IPS-20b (cell line): ENCODE measurements around the gene TF.

Experiments used
- H3K27ac ChIP-seq: one replicate; pipeline ENCODE4 v1.5.1; 2013; ENCODE audit warnings: low read length
- H3K27me3 ChIP-seq: 2 replicates; pipeline ENCODE4 v1.6.1; 2013; ENCODE audit warnings: mild to moderate bottlenecking, low read length, inconsistent platforms; ENCODE audit not compliant: insufficient read depth
- H3K36me3 ChIP-seq: 2 replicates; pipeline ENCODE4 v1.6.1; 2013; ENCODE audit warnings: low read depth, mild to moderate bottlenecking, inconsistent platforms, low read length, moderate library complexity; ENCODE audit not compliant: insufficient read depth
- H3K4me1 ChIP-seq: 2 replicates; pipeline ENCODE4 v1.6.1; 2013; ENCODE audit warnings: mild to moderate bottlenecking, control low read depth, inconsistent platforms, low read length, moderate library complexity; ENCODE audit not compliant: insufficient read depth
- H3K4me3 ChIP-seq: 2 replicates; pipeline ENCODE4 v1.5.1; 2013; ENCODE audit warnings: mild to moderate bottlenecking, low read length, inconsistent platforms
- H3K9ac ChIP-seq: 2 replicates; pipeline ENCODE4 v1.6.1; 2013; ENCODE audit warnings: low read depth, mild to moderate bottlenecking, inconsistent platforms, low read length, moderate library complexity
- H3K9me3 ChIP-seq: 2 replicates; pipeline ENCODE4 v1.6.1; 2013; ENCODE audit warnings: mild to moderate bottlenecking, low read depth, low read length, inconsistent platforms; ENCODE audit not compliant: insufficient read depth

Gene TF

GRCh38 chr3:133834621-133835417 is 88.6 kb downstream of the TF start:
- H3K9me3 ChIP-seq: no peaks in the 10 kb centered on the region
- H3K4me1 ChIP-seq: no peaks in the 10 kb centered on the region
- no peak overlapping the region for H3K9ac ChIP-seq
- no peaks in the 10 kb centered on the region for H3K27me3 ChIP-seq
- no peak overlapping the region for H3K4me3 ChIP-seq
- no peak overlapping the region for H3K27ac ChIP-seq
- H3K36me3 ChIP-seq: no peaks in the 10 kb centered on the region

- Histone ChIP-seq H3K4me3 (no peak overlapping the region), H3K27ac (no peak overlapping the region), H3K27me3 (no peaks in the 10 kb centered on the region), H3K9ac (no peak overlapping the region), H3K4me1 (no peaks in the 10 kb centered on the region), H3K36me3 (no peaks in the 10 kb centered on the region), H3K9me3 (no peaks in the 10 kb centered on the region)
Measured at GRCh38 chr3:133835418-133835743, 89.2 kb downstream of the TF start.

GRCh38 chr3:133835961-133836360 is 89.8 kb downstream of the TF start:
- Histone ChIP-seq H3K4me3 (no peak overlapping the region), H3K27ac (no peak overlapping the region), H3K27me3 (no peaks in the 10 kb centered on the region), H3K4me1 (no peaks in the 10 kb centered on the region), H3K36me3 (no peaks in the 10 kb centered on the region), H3K9ac (no peak overlapping the region), H3K9me3 (no peaks in the 10 kb centered on the region)

- H3K27ac ChIP-seq: no peak overlapping the region
- no peak overlapping the region for H3K9ac ChIP-seq
- H3K27me3 ChIP-seq: no peaks in the 10 kb centered on the region
- H3K9me3 ChIP-seq: no peaks in the 10 kb centered on the region
- no peaks in the 10 kb centered on the region for H3K36me3 ChIP-seq
- no peak overlapping the region for H3K4me3 ChIP-seq
- no peaks in the 10 kb centered on the region for H3K4me1 ChIP-seq
Measured at GRCh38 chr3:133836497-133837158, 90.4 kb downstream of the TF start.

- Histone ChIP-seq H3K4me1 (no peaks in the 10 kb centered on the region), H3K36me3 (no peaks in the 10 kb centered on the region), H3K9me3 (no peaks in the 10 kb centered on the region), H3K9ac (no peak overlapping the region), H3K4me3 (no peak overlapping the region), H3K27ac (no peak overlapping the region), H3K27me3 (no peaks in the 10 kb centered on the region)
Measured at GRCh38 chr3:133837487-133838295, 91.5 kb downstream of the TF start.

GRCh38 chr3:133838296-133838789 is 92.2 kb downstream of the TF start:
- no peak overlapping the region for H3K4me3 ChIP-seq
- H3K36me3 ChIP-seq: no peaks in the 10 kb centered on the region
- H3K4me1 ChIP-seq: no peaks in the 10 kb centered on the region
- no peak overlapping the region for H3K9ac ChIP-seq
- no peaks in the 10 kb centered on the region for H3K27me3 ChIP-seq
- no peaks in the 10 kb centered on the region for H3K9me3 ChIP-seq
- H3K27ac ChIP-seq: no peak overlapping the region

DNA sequence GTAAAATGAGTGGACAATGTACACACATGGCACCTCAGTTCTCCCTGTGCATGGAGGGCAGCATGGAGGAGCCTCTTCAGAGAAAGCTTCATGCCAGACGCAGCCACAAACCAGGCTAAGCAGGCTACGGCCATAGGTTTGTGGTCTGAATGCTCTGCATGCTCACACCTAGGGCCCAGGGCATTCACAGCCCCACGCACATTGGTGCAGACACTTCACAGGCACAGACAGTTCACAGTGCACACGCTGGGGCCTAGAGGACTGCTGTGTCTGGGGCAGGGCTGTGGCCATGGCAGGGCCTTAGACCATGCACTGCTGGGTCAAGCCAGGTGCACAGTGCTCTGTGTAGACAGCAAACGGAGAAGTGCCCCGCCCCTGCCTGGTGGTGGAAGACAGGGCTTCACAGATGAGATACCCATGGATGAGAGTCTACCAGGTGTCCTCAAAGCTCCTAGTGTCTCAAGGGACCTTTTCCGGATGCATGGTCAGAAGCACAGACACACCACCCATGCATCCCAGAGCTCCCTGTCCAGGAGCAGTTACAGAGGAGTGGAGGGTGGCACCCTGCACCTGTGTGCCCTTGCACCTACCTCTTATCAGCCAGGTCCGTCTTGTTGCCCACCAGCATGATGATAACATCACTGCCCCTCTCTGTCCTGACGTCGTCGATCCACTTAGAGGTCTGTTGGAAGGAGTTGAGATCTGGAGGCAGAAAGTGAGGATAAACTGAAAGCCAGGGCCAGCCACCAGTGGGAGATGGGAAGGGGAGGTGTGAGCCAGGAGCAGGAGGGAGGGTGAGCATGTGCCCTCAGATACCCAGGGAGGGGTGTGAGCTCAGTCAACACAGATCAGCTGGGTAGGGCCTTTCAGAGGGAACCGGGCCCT is 93.0 kb downstream of the TF start:
- H3K4me3 ChIP-seq: no peak overlapping the region
- H3K9ac ChIP-seq: no peak overlapping the region
- no peaks in the 10 kb centered on the region for H3K4me1 ChIP-seq
- no peaks in the 10 kb centered on the region for H3K27me3 ChIP-seq
- H3K9me3 ChIP-seq: no peaks in the 10 kb centered on the region
- no peaks in the 10 kb centered on the region for H3K36me3 ChIP-seq
- H3K27ac ChIP-seq: no peak overlapping the region

DNA sequence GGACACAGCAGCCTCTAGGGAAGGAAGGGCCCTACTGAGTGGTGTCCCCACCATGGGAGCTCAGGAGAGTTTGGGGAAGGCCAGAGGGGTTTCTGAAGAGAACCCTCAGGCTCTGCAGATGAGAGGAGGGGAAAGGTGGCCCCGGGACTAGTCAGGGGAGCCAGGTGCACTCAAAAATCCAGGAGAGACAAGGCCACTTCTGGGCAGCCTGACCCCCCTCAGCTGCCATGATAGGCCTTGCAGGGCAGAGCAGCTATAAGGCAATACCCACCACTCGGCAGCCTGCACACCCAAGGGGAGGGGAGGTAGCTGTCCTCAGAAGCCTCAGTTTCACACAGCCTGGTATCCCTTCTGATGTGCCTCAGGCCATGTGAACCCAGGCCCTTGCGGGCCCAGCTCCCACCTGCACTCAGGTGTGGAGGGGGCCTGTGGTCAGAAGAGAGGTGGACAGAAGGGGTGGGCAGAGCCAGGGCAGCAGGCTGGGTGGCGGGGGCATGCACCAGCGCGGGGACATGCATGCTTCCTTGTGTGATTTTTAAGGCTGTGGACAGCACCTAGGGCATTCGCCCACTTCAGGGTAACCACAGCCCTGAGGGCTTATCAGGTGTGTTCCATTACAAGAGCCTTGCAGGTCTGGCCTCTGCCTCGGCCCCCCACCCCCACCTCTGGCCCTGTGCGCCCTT is 94.0 kb downstream of the TF start:
- no peaks in the 10 kb centered on the region for H3K27me3 ChIP-seq
- H3K4me1 ChIP-seq: no peaks in the 10 kb centered on the region
- no peak overlapping the region for H3K27ac ChIP-seq
- H3K9ac ChIP-seq: no peak overlapping the region
- no peaks in the 10 kb centered on the region for H3K36me3 ChIP-seq
- no peaks in the 10 kb centered on the region for H3K9me3 ChIP-seq
- no peak overlapping the region for H3K4me3 ChIP-seq

DNA sequence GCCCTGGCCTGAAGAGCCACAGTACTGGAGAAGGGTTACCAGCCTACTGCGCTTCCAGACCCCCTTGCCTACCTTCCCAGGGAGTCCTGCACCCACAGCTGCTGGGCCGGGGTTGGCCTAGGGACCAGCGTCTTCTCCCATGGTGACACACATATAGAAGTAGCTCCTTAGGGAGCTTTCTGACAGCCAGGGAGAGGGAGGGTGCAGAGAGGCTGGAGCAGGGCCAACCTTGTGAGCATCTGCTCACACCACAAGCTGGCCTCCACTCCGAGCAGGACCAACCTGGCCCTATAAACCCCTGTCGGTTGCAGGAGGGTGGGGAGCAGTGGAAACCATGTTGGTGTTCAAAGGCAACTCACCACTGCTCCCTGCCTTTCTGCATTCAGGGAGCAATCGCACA is 94.6 kb downstream of the TF start:
- Histone ChIP-seq H3K9me3 (no peaks in the 10 kb centered on the region), H3K27ac (no peak overlapping the region), H3K36me3 (no peaks in the 10 kb centered on the region), H3K4me1 (no peaks in the 10 kb centered on the region), H3K4me3 (no peak overlapping the region), H3K9ac (no peak overlapping the region), H3K27me3 (no peaks in the 10 kb centered on the region)

DNA sequence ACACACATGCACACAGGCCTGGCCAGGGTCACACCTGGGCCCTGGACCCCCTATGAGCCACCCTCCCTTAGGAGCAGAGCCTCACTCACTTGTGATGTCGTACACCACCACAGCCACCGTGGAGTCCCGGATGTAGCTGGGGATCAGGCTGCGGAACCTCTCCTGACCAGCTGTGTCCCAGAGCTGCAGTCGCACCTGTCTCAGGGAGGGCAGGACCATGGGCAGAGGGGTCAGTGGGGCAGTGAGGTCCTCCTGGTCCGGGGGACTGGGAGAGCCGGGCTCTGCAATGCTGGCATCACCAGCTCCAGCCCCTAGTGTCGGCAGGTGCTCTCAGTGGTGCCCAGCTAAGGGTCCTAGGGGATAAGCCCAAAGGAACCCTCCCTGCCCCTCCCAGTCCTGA is 95.0 kb downstream of the TF start:
- H3K9me3 ChIP-seq: no peaks in the 10 kb centered on the region

DNA sequence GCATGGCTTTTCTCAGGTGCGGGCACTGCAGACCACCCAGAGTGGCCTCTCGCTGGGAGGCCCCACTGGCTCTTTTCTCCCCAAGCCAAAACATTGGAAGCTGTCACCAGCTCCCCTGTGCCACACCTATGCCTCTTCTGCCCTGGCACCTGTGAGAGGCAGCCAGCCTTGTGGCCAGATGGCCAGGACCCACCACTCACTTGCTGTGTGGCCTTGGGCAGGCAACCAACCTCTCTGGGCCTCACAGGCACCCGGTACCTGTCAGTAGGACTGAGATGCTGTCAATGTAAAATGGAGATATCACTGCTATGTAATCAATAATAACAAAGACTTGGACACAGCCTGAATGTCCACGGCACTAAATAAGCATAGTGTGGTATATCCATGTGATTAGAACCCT is 96.0 kb downstream of the TF start:
- H3K4me1 ChIP-seq: no peaks in the 10 kb centered on the region
- no peaks in the 10 kb centered on the region for H3K27me3 ChIP-seq
- no peak overlapping the region for H3K4me3 ChIP-seq
- no peaks in the 10 kb centered on the region for H3K36me3 ChIP-seq
- no peaks in the 10 kb centered on the region for H3K9me3 ChIP-seq
- no peak overlapping the region for H3K27ac ChIP-seq
- H3K9ac ChIP-seq: no peak overlapping the region

More for the DNA sequence above, 95.0 kb downstream of the TF start:
- no peaks in the 10 kb centered on the region for H3K36me3 ChIP-seq
- no peak overlapping the region for H3K4me3 ChIP-seq
- H3K9ac ChIP-seq: no peak overlapping the region
- H3K27me3 ChIP-seq: no peaks in the 10 kb centered on the region
- no peaks in the 10 kb centered on the region for H3K4me1 ChIP-seq
- no peak overlapping the region for H3K27ac ChIP-seq
